ENCODE data around the gene ARRB2.
"Not testable (repeated sequence)": the region's sequence is repeated elsewhere in the genome, so short reads cannot be mapped to it uniquely, and the experiment has no call there.

Gene ARRB2

DNA sequence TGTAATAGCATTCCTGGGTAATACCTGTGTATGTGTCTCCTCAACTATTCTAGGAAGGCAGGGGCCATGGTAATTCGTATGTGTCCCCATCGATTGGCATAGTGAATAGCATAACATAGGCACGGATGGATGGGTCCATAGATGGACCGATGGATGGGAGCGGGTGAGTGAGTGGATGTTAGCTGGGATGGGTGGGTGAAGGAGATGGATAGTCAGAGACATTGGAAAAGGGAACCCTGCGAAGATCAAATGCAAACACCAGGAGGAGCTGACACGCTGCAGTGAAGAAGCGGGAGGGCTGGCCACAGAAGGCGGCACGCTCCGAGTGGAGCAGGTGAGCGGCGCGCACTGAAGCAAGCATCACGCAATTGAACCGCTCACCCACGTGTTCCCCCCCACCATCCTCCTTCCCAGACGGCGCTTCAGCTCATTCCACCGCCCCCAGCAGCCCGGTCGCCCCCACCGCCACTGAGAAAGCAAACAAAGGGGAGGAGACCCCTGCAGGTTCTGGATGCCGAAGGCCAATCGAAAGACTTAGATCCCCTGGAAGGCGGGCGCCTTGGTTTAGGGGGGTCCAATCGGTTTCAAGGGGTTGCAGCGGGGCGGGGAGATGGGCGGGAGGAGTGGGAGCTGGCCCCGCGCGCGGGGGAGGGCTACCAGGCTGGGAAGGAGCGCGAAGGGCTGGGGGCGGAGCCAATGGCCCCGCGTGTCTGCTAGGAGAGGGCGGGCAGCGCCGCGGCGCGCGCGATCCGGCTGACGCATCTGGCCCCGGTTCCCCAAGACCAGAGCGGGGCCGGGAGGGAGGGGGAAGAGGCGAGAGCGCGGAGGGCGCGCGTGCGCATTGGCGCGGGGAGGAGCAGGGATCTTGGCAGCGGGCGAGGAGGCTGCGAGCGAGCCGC is at the start of gene ARRB2:
Gene ARRB2 (plus strand): TSS at position 839 of the 899 bp plus-strand sequence. CDS start 90 bp downstream, outside the sequence.
- DNase-seq: peak; percentile 97

DNA sequence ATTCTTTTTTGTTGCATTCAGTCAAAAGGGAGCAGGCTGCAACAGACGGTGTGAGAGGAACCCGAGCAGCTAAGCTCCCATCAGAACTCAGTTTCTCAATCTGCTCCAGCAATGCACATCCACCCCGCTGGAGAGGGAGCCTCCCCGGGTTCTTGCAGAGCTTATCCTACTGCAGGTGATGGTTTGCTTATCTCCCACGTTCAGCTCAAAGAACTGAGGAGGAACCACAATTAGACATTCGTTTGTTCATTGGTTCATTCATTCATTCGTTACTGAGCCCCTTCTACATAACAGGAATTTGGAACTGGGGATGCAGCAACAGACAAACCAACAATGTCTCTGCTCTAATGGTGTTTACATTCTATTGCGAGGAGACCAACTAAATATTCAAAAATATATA is 46.7 kb upstream of the ARRB2 start:
- no peak for DNase-seq

DNA sequence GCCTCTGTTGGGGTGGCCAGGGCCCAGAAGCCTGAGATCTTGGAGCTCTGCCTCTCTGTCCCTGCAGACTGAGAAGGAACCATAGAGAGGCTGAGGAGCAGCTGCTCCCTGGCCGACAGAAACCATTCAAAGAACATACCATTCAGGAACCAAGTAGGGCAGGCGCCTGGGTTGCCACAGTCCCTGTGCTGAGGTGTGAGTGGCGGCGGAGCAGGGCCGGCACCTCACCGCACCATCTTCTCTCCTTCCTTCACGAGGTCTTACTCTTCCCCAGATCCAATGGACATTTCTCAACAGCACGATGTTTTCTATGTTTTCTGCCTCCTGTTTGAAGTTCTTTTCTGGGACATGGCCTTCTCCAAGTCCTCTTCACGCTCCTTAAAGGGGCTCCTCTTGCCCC is 46.2 kb upstream of the ARRB2 start:
- DNase-seq: no peak

DNA sequence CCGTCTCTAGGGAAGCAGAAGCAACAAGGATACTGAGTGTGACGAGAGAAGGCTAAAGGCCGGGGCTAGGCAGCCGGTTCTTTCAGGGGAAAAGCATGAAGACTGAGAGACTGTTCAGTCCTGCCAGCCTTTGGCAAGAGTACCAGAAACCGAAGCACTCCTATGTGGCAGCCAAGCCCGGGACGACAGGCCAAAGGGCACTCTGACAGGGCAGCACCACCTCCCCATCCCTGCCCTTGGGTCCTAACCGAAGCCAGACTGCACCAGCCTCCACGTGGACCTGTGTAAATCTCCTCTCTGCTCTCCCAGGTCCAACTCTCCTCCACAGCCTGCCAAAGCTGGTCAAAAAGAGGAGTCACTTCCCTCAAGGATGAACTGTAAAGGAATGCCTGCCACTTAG is 45.4 kb upstream of the ARRB2 start:
- DNase-seq: no peak

DNA sequence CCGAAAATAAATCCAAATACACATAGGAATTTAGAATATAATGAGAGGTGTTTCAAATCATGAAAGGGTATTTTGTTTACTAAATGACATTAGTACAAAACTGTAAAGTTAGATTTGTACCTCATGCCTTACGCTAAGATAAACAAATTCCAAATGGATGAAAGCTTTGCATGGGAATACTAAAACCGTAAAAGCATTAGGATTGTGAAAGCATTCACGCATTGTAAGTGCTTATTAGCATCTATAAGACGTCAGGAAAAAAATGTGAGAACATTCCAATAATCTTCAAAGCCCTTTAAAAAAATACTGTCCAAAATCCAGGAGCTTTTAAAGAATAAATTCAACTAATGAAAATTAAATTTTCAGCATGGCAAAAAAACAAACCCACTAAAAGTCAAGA is 44.1 kb upstream of the ARRB2 start:
- DNase-seq: no peak

DNA sequence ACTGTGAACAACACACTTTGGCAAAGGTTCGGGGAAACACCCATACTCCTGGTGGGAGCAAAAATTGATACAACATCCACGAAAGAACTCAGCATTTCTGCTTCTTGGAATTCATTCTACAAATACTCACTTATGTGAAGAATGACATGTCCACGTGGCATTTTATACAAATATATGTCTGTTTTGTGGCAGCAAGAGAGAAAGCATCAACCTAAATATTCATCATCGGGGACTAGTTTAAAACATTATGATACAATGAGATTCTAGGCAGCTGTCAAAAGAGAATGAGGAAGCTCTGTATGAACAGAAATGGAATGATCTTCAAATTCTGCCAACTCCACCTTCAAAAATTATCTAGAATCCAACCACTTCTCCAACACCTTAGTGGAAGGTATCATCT is 43.3 kb upstream of the ARRB2 start:
- no peak for DNase-seq

DNA sequence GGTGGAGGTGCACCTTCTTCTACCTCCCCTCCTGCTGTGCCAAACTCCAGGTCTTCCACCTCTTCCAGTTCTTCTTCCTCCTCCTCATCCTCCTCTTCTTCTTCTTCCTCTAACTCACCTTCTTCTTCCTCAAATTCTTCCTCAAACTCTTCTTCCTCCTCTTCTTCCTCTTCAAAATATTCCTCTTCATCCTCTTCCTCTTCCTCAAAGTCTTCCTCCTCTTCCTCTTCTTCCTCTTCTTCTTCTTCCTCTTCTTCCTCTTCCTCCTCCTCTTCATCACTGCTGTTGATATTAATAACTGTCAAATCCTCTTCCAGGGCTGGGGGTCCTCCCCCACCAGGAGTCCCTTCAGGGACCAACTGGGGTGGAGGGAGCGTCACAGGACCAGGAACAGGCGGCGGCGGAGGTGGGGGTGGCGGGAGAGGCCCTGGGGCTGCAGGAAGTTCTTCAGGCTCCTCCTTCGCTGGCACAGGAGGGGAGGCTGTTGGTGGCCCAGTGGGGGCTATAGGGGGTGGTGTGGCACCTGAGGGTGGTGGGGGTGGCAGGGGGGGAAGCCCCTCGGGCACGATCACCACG is 38.3 kb upstream of the ARRB2 start:
- DNase-seq: no peak

DNA sequence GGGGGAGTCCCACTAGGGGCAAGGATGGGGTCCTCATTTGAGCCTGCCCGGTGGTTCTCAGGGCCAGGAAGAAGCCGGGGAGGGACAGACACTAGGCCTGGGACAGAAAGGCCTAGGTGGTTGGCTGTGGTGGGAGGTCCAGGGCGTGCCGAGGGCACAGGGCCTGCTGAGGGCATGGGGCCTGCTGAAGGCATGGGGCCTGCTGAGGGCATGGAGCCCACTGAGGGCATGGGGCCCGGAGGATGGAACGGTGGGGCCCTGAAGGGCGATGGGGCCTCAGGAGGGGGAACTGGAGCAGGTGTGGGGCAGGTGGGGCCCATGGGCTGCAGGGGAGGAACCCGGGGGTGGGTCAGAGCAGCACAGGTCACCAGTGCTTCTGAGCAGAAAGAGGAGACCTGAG is 37.7 kb upstream of the ARRB2 start:
- DNase-seq: no peak

DNA sequence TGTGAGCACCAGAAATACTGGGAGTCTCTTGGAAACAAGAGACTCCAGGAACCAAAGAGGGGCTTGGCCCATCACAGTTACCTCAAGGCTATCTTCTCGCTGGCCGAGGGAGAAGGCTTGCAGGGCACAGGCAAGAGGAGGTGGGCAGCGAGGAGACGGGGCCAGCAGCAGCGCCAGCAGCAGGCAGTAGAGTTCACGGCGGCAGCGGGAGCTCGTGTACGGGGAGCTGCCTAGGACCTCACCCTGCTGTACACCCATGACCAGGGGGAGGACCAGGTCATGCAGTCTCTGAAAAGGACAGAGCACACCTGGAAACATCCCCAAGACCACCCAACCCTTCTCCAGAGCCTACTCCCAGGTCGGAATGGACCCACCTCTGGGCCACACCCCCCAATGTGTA is 37.3 kb upstream of the ARRB2 start:
- no peak for DNase-seq

DNA sequence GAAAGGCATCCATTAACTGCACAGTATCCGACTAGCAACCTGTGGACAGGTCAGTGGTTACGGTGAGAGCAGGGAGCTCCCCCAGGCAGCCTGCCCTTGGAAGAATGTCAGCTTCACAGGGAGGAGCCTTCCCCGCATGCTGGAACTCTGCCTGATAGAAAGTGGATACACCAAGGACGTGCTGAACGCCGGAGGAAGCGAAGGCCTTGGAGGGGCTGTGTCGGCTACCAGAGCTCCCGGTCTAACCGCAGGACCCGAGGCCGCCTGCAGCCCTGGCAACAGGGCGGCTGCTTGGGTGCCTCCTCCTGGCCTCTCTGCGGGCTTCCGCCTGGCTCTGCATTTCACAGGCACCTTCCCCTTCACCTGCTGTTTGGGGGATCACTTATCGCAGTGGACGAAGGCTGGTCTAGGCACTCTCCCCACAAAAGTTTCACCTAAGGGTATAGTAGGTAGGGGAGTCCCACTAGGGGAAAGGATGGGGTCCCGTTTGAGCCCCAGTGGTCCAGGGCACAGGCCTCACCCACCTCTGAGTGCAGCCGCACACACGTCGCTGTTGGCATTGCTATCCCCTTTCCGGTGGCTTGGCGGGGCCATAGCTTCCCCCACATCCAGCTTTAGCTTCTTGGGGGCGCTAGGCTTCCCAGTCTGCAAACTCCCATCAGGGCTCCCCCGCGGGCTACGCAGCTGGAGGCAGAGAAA is 36.3 kb upstream of the ARRB2 start:
- DNase-seq: no peak

DNA sequence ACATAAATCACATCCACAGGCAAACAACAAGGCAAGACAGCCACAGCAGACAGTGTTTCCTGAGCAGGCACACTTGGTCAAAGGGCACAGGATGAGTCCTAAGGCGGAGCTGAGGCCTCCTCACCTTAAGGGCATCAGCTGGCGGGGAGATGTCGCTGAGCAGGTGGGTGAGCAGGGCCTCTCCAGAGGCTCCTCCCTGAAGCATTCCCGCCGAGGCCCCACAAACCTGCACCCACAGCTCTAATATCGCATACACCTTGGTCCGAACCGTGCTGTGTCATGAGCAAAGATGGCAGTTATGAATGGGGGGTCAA is 35.8 kb upstream of the ARRB2 start:
- no peak for DNase-seq

DNA sequence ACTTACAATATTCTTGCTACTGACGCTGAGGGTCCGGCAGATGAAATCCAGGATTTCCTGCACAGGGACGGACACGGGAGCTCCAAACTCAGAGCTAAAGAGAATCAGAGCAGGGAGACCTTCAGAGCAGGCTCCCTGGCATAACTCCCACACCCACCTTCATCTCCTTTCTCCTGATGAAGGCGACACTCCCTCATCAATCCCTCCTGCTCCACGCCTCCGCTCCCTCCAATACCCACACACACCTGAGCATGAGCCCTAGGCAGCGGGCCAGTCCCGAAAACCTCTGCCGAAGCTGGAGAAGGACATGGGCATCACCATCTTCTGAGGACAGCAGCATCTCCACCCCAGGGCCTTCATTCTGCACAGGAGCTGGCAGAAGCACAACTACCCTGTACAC is 34.6 kb upstream of the ARRB2 start:
- DNase-seq: no peak

DNA sequence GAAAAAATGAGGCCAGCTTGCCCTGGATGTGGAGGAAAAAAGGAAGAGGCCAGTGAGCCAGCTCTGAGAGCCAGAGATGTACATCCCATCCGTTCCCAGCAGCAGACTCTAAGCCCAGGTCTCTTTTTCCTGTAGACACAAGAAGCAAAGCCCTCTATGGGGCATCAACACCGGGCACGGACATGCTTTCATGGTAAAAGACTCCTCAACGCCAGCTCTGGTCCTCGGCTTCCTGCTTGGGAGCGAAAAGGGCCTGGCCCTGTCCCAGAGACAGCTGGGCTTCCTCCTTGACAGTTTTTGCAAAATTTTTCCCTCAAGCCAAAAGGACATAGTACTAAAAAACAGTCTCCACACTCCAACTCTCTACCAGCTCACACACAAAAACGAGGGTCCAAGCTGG is 33.6 kb upstream of the ARRB2 start:
- DNase-seq: no peak

DNA sequence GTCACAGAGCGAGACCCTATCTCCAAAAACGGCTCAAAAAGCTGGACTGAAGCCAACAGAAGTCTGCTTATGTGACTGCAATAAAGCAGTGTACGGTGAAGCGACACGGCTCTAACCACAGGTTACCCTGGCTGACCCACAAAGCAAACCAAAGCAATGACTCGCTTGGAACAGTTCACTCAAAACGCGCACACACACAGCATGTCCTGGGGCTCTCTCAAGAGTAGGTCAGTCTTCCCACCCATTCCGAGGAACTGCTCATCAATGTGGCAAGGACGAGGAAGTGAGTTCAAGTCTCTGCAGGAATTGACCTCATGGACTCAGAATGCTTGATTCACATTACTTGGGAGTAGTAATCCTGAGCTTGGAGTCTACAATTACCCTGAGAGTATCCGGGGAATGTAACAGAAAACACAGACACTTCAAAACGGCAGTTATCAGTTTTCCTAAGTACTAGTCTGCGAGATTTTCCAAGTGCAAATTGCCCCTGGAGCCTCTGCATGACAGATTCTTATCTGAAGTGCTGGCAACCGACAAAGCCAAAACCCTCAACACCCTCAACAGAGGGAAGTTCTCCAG is 31.9 kb upstream of the ARRB2 start:
- DNase-seq: no peak

DNA sequence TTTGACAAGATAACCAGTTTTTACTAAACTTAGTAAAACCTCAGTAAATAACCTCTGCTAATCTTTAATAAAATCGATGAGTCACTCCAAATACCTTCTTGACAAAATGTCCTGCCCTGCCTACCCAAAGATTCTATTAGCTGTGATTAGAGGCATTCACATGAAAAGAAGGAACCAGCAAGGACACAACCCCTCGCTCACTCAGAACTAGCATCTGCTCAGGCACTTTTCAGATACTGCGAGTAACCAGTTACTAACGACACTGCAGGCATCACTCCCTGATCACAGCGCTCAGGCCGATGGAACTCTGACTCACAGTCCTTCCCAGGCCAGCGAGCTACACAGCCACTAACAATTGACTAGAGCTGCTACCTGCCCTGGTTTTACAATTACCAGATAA is 30.8 kb upstream of the ARRB2 start:
- no peak for DNase-seq

DNA sequence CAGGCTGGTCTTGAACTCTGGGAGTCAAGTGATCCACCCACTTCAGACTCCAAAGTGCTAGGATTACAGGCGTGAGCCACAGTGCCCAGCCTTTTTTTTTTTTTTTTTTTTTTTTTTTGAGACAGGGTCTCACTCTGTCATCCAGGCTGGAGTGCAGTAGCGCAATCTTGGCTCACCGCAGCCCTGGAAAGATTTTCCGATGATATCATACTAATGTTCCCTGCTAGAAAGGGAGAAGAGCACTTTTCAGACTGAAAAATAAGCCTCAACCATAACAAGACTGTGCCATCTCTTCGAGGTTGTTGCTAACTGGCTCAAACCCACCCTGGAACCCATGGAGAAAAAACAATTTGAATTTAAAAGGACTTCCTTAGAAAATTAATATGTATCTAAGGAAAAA is 26.7 kb upstream of the ARRB2 start:
- not testable (repeated sequence) for DNase-seq

DNA sequence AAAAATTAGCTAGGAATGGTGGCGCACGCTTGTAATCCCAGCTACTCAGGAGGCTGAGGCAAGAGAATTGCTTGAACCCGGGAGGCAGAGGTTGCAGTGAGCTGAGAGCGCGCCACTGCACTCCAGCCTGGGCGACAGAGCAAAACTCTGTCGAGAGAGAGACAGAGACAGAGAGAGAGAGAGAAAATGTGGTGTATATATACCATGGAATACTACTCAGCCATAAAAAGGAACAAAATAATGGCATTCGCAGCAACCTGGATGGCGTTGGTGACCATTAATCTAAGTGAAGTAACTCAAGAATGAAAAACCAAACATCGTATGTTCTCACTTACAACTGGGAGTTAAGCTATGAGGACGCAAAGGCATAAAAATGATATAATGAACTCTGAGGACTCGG is 20.6 kb upstream of the ARRB2 start:
- not testable (repeated sequence) for DNase-seq

DNA sequence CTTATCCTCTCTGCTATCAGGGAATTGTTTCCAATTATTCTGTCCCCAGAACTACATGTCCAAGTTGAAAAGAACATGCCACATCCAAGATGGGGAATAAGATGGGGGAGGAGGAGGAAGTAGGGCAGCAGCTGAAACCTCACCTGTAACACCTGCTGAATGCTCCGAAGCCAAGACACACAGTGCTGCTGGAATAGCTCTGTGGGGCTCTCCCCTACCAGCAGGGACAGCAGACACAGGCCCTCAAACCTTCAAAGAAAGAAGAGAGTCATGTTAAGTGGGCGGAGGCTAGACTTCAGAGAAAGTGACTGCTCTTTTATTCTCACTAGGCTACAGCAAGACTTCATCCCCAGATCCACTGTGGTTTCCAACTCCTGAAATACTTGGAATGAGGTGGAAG is 19.7 kb upstream of the ARRB2 start:
- no peak for DNase-seq

DNA sequence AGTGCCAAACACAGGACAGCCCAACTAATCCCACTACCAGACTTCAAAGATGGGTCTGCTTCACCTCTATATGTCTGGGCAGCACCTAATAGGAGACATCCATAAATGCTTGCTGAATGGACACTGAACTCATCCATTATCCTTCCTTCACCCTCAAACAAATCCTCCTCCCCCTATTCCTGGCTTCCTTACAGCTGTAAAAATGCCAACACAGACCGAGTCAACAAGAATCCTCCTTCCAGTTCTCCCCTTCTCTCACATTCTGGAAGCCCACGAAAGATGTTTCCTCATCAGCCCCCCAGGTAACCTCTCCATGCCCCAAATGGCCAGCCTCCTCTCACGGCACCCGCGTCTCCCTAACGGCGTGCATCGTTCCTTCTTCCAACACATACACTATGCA is 18.7 kb upstream of the ARRB2 start:
- no peak for DNase-seq

DNA sequence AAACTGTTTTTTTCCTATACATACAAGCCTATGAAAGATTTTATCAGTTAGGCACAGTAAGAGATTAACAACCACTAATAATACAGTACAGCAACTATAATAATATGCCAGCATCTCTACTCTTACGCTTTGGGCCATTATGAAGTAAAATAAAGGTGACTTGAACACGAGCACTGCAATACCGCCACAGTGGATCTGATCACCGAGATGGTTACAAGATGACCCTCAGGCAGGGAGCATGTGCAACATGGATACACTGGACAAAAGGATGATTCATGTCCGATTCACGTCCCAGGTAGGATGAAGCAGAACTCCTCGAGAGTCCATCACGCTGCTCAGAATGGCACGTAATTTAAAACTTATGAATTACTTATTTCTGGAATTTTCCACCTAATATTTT is 17.0 kb upstream of the ARRB2 start:
- DNase-seq: no peak

DNA sequence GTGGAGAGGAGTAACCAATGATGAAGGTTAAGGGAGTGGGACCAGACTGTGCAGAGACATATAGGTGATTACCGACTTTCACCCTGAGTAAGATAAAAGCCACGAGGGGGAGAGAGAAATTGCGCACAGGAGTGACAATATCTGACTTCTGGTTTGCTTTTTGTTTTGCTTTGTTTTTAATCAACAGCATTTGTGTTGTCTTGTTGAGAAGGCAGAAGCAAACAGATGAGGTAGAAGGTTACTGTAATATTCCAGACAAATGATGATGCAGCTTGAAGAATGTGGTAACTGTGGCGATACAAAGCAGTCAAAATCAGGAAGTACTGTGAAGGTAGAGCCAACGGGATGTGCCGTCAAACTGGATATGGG is 14.0 kb upstream of the ARRB2 start:
- DNase-seq: no peak

DNA sequence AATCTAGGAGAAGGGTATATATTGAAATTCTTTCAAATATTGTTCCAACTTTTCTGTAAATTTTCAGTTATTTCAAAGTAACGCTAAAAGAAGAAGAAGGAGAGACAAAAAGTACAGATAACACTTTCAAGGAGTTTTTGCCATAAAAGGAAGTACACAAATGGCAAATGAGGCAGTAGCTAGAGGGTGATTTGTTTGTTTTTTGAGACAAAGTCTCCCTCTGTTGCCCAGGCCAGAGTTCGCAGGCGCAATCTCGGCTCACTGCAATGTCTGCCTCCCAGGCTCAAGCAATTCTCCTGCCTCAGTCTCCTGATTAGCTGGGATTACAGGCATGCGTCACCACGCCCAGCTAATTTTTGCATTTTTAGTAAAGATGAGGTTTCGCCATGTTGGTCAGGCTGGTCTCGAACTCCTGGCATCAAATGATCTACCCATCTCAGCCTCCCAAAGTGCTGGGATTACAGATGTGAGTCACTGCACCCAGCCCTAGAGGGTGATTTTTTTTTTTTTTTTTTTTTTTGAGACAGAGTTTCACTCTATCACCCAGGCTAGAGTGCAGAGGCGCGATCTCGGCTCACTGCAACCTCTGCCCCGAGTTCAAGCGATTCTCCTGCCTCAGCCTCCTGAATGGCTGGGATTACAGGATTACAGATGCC is 10.9 kb upstream of the ARRB2 start:
- DNase-seq: not testable (repeated sequence)

DNA sequence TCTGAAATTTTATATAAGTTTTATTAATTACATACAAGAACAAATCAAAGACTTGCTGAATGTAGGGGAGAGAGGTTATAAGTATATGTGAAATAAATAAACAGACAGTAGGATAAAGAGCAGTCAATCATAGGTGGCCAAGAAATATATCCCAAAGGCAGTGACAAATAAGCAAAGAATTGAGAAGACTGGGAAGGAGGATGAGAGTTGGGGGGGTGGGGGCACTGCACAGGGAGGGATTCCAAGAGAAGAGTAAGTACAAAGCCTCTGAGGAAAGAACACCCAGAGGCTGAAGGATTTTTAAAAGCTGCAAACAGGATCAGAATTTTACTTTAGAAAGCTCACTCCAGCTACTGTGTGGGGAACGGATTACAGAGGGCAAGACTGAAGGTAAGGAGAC is 9.3 kb upstream of the ARRB2 start:
- no peak for DNase-seq

DNA sequence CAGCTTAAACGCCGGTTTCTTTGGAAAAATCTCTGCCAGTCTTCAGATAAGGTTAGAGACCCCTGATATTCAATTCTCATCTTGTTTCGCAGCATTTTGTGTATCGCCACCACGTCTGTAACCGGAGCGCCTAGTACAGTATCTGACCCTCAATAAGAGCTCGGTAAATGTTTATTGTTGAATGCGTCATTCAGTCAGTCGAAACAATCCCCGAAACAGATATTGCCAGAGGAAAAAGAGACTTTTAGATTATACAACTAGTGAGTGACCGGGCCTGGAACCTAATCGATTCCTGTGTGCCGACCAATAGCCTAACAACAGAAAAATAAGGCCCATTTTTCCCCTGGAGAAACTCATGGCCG is 7.1 kb upstream of the ARRB2 start:
- DNase-seq: no peak

All from NCI-H510A treated with DMSO at 0.1 percent for 48 hours (cell line).